ENCODE results near the gene FGD6. TPM values are rescaled to one million over a fixed set of nuclear protein-coding genes. Genes with fewer than 3 reads are reported as not detected.

FGD6 gene
- total and polyA plus RNA-seq, 8 donors: 1.4 to 24.3 (median 9.2) TPM

DNA sequence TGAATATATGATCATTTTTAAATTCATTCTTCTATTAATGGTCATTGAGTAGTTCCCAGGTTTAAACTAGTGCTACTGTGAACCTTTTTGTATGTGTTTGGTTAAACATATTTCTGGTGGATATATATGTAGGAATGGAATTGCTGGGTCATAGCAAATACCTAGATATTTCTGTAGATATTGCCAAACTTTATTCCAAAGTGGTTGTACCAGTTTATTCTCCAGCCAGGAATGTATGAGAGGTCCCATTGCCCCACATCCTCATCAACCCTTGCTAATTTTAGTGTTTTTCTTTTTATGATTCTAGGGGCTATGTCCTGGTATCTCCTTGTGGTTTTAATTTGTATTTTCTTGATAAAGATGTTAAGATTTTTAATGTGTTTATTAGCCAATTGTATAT is 3.5 kb upstream of the FGD6 start:
- intact Hi-C loops (cut with DNase I): loop anchor here in 1 of 3 donors (10.0 kb wide), 1 partner anchor 106 kb away; no protein-coding TSS in a partner anchor
- TF ChIP-seq, protein P1, sequence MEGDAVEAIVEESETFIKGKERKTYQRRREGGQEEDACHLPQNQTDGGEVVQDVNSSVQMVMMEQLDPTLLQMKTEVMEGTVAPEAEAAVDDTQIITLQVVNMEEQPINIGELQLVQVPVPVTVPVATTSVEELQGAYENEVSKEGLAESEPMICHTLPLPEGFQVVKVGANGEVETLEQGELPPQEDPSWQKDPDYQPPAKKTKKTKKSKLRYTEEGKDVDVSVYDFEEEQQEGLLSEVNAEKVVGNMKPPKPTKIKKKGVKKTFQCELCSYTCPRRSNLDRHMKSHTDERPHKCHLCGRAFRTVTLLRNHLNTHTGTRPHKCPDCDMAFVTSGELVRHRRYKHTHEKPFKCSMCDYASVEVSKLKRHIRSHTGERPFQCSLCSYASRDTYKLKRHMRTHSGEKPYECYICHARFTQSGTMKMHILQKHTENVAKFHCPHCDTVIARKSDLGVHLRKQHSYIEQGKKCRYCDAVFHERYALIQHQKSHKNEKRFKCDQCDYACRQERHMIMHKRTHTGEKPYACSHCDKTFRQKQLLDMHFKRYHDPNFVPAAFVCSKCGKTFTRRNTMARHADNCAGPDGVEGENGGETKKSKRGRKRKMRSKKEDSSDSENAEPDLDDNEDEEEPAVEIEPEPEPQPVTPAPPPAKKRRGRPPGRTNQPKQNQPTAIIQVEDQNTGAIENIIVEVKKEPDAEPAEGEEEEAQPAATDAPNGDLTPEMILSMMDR (IDR thresholded peaks at IDR 0.05): no peak
- Histone ChIP-seq H3K4me1 (peaks cover 0 to 10% (median 4%) of the 10 kb centered on the region in 3 donors), H3K27me3 (no peaks in the 10 kb centered on the region), H3K36me3 (no peaks in the 10 kb centered on the region), H3K27ac (no peak overlapping the region), H3K4me3 (no peak overlapping the region), H3K9me3 (no peaks in the 10 kb centered on the region)
- DNase-seq: no peak
- no peak for ATAC-seq
- no peak for FAIRE-seq

DNA sequence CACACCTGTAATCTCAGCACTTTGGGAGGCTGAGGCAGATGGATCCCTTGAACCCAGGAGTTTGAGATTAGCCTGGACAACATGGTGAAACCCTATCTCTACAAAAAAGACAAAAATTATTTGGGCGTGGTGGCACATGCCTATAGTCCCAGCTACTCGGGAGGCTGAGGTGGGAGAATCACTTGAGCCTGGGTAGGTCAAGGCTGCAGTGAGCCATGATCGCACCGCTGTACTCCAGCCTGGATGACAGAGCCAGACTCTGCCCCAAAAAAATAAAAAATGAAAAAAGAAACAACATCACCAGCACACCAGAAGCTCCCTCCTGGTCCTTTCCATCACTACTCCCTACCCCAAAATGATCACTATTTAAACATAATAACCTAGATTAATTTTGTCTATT is 2.9 kb upstream of the FGD6 start:
- FAIRE-seq (no peak), DNase-seq (no peak), ATAC-seq (no peak)
- H3K4me3 ChIP-seq: no peak overlapping the region
- intact Hi-C loops (cut with DNase I): loop anchor here in 1 of 3 donors (10.0 kb wide), 1 partner anchor 105 kb away; no protein-coding TSS in a partner anchor
- TF ChIP-seq, protein P1 (IDR thresholded peaks at IDR 0.05): no peak
- WGBS, 2 donors: 94 to 97% methylated on average over 4 of the region's 4 CpGs
- H3K27me3 ChIP-seq: no peaks in the 10 kb centered on the region
- H3K36me3 ChIP-seq: no peaks in the 10 kb centered on the region
- H3K9me3 ChIP-seq: no peaks in the 10 kb centered on the region
- no peak overlapping the region for H3K27ac ChIP-seq
- peaks cover 0 to 13% (median 4%) of the 10 kb centered on the region in 3 donors for H3K4me1 ChIP-seq

DNA sequence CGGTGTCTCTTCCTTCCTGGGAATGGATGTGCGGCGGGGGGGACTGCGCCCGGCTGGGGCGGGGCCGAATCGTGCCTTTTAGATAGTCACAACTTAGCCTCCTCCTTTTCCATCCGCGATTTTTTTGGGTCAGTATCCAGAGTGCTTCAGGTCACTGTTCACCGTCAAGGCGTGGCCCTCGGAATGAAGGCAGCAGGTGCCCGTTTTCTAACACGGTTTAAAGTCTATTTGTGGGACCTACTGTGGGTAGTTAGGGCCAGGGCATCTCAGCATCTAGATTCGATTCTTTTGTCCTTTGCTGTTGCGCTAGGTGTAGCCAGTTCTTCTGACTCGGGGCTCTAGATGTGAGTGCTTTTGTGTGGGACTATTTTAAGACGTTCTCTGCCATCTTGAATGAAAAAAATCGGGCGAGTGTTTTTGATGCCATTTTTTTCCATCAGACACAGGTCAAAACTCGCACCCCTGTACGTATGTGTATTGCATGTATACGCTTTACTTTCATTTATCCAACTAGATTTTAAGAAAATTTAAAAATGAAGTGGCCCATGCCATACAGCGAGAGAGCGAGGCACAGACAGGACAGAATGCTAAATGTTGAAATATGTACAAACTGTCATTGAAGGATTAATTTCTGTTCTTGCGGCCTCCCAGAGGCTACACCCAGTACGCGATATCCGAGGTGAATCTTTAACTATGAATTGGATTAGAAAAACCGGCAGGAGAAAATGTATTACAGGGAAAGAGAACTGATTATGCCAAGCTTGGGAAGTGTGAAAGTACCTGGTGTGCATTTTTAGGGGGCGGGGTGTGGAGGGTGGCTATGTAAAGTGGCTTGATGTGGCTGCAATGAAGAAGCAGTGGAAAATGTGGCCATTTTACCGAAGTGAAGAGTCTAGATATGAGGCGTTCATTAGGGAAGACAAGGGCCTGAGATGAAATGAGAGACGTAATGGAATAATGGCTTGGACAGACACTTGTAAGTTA is 1.2 kb upstream of the FGD6 start:
- peaks cover 0 to 24% (median 17%) of the 10 kb centered on the region in 3 donors for H3K4me1 ChIP-seq
- H3K36me3 ChIP-seq: no peaks in the 10 kb centered on the region
- no peak for FAIRE-seq
- H3K27me3 ChIP-seq: no peaks in the 10 kb centered on the region
- TF ChIP-seq, protein P1 (IDR thresholded peaks at IDR 0.05): no peak
- DNase-seq: peak in 1 of 6 donors; percentile 31
- peak in 3 of 4 donors; percentile 0 to 72 (median 57) for ATAC-seq
- WGBS, 2 donors: 0 to 1% methylated on average over 28 to 35 of the region's 35 CpGs
- intact Hi-C loops (cut with DNase I): no loop called here
- peak overlapping the region; percentile 90 to 97 (median 95) for H3K27ac ChIP-seq
- no peaks in the 10 kb centered on the region for H3K9me3 ChIP-seq
- peak overlapping the region; percentile 76 to 83 (median 80) for H3K4me3 ChIP-seq

DNA sequence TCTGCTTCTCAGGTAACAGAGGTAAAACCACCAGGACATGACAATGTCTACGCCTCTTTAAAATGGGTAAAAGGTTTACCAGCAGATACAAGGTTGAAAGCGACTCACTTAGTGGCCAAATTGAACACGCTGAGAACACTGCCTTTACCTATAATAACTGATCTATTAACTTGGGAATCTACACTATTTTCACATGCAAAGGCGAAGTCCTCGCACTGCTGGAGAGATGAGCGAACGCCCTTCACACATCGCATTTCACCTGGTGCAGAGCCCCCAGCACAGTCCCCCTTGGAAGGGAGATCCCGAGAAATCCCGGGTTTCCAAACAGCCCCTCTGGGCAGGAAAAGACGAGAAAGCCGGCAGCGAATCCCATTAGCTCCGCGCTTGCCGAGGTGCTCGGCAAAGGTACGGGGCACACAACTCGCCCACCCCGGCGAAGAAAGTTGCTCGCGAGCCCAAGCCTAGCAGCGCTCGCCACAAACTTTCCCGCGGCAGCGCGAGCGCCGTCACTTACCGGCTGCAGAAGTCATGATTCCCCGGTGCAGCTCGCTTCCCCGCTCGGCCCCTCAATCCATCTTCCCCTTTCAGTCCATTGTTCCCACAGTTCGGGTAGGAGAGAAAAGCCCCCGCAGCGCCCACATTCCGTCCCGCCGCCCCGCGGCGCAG is 423 bp downstream of the FGD6 start:
- no peaks in the 10 kb centered on the region for H3K27me3 ChIP-seq
- intact Hi-C loops (cut with DNase I): no loop called here
- H3K9me3 ChIP-seq: no peaks in the 10 kb centered on the region
- H3K27ac ChIP-seq: peak overlapping the region; percentile 90 to 97 (median 95)
- H3K36me3 ChIP-seq: no peaks in the 10 kb centered on the region
- peaks cover 3 to 27% (median 18%) of the 10 kb centered on the region in 3 donors for H3K4me1 ChIP-seq
- WGBS, 2 donors: 0 to 1% methylated on average over 45 of the region's 45 CpGs
- TF ChIP-seq, protein P1 (IDR thresholded peaks at IDR 0.05): no peak
- ATAC-seq (peak; percentile 4 to 29 (median 12)), FAIRE-seq (no peak), DNase-seq (no peak)
- peak overlapping the region; percentile 76 to 83 (median 80) for H3K4me3 ChIP-seq

All from pancreas (tissue), 10 donors.